Peyer's patch (tissue), 4 donors: ENCODE data around the gene EPHB1. TPM values are rescaled to one million over a fixed set of nuclear protein-coding genes. Genes with fewer than 3 reads are reported as not detected.

ENCODE experiments used
- DNase-seq, 3 donors: peaks; one replicate each; pipeline ENCODE4 v3.0.0-alpha.2; 2017 to 2019
- H3K27ac ChIP-seq, 4 donors: fragments of 200-600 bp; sonication (generic); one replicate each; pipeline ENCODE4 v1.5.1; 2016 to 2019
- H3K27me3 ChIP-seq, 2 donors: fragments of 200-600 bp; sonication (generic); one replicate each; pipeline ENCODE4 v1.5.1; 2019
- H3K36me3 ChIP-seq, 3 donors: fragments of 200-600 bp; sonication (generic); one replicate each; pipeline ENCODE4 v1.5.1; 2016 to 2019
- H3K4me1 ChIP-seq, 4 donors: fragments of 200-600 bp; sonication (generic); one replicate each; pipeline ENCODE4 v1.5.1; 2016 to 2019
- H3K4me3 ChIP-seq, 4 donors: fragments of 200-600 bp; sonication (generic); 1 replicate in 3 of 4; 2 replicates in 1 of 4; pipeline ENCODE4 v1.5.1; 2016 to 2019; ENCODE audit warnings: mild to moderate bottlenecking in 1 of 4
- H3K9me3 ChIP-seq, 4 donors: fragments of 200-600 bp; sonication (generic); one replicate each; pipeline ENCODE4 v1.5.1; 2016 to 2019; ENCODE audit warnings: mild to moderate bottlenecking in 1 of 4
- CTCF ChIP-seq, 6 experiments: fragments of 450-650 bp in 4 of 6; fragments of 200-600 bp in 2 of 6; sonication (generic) in 1 of 6; IDR thresholded peaks; one replicate each; pipeline ENCODE4 v1.5.1; 2017 to 2019; ENCODE audit warnings: antibody characterized with exemption in 6 of 6, mild to moderate bottlenecking in 3 of 6, moderate library complexity in 1 of 6
- POLR2A ChIP-seq, 2 donors: fragments of 450-650 bp; IDR thresholded peaks; one replicate each; pipeline ENCODE4 v1.5.1; 2017; ENCODE audit warnings: antibody characterized with exemption in 2 of 2, mild to moderate bottlenecking in 2 of 2, moderate library complexity in 2 of 2
- total RNA-seq, 4 donors: library from RNA; depleted of rRNA; stranded (reverse); fragments of >200 nt; gene quantifications; one replicate each; pipeline ENCODE4 v1.1.0, GENCODE V29; 2016

EPHB1 gene
- total RNA-seq, 4 donors from 2014 or later: 0.18 to 3.2 (median 0.68) TPM

DNA sequence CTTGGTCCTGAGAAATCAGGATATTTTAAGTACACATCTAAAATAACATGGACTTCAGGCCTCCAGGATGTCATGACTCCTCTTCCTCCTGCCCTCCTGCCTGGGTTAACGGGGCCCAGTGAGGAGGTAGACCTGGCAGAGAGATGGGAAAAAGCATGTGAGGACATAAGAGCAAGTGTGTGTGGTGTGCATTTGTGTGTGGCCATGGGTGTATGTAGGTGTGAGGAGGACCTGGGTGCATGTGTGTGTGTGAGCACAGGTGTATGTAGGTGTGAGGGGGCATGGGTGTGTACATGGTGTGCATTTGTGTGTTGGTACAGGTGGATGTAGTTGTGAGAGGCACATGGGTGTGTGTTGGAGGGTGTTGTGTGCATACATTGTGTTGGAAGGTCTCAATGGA, 105.4 kb downstream of the EPHB1 start:
- DNase-seq: no peak
- no peaks in the 10 kb centered on the region for H3K9me3 ChIP-seq
- no peak overlapping the region for H3K27ac ChIP-seq

DNA sequence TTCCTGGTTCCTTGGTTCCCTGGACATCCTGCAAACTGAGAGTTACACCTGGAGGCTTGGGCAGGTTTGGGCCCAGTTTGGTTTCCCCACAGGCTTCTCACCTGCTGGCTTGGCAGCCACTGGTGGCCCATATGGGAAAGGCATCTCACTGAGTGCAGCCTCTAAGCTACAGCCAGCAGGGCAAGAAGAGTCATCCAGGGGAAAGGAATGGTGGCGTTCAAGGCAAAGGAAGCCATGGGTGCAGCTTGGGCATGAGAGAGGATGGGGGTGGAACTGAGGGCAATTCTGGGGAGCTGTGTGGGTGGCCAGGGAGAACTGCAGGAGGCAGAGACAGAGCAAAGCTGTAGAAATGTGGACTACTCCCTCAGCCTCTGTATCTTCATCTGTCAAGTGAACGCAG, 106.4 kb downstream of the EPHB1 start:
- Histone ChIP-seq H3K4me1 (no peaks in the 10 kb centered on the region), H3K9me3 (no peaks in the 10 kb centered on the region), H3K27me3 (no peaks in the 10 kb centered on the region), H3K4me3 (no peak overlapping the region), H3K36me3 (no peaks in the 10 kb centered on the region), H3K27ac (no peak overlapping the region)
- no peak for DNase-seq
- no peak for TF ChIP-seq POLR2A (IDR thresholded peaks at IDR 0.05)
- TF ChIP-seq CTCF (IDR thresholded peaks at IDR 0.05): no peak

More for the DNA sequence above, 105.4 kb downstream of the EPHB1 start:
- Histone ChIP-seq H3K4me1 (no peaks in the 10 kb centered on the region), H3K27me3 (no peaks in the 10 kb centered on the region), H3K4me3 (no peak overlapping the region), H3K36me3 (no peaks in the 10 kb centered on the region)
- TF ChIP-seq CTCF (IDR thresholded peaks at IDR 0.05) (no peak), POLR2A (IDR thresholded peaks at IDR 0.05) (no peak)

DNA sequence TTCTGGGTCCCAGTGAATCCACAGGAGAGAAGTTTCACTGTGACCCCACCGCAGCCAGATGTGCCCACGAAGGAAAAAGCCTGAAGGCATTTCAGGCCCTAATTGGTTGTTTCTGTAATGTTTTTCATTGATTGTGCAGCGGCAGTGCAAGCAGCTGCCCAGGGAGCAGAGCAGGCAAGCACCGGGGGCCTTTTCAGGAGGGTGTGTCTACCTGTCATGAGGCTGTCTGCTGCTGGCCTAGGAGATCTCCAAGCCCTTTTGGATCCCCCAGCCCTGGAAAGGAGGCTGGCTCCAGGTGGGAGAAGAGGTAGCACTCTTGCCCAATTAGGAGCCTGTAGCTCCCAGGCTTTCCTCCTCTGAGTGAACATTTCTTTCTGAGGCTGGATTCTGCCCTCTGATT, 108.8 kb downstream of the EPHB1 start:
- Histone ChIP-seq H3K27me3 (no peaks in the 10 kb centered on the region), H3K4me3 (no peak overlapping the region), H3K36me3 (no peaks in the 10 kb centered on the region), H3K27ac (no peak overlapping the region), H3K9me3 (no peaks in the 10 kb centered on the region), H3K4me1 (no peaks in the 10 kb centered on the region)
- DNase-seq: no peak
- no peak for TF ChIP-seq POLR2A (IDR thresholded peaks at IDR 0.05)
- TF ChIP-seq CTCF (IDR thresholded peaks at IDR 0.05): no peak

DNA sequence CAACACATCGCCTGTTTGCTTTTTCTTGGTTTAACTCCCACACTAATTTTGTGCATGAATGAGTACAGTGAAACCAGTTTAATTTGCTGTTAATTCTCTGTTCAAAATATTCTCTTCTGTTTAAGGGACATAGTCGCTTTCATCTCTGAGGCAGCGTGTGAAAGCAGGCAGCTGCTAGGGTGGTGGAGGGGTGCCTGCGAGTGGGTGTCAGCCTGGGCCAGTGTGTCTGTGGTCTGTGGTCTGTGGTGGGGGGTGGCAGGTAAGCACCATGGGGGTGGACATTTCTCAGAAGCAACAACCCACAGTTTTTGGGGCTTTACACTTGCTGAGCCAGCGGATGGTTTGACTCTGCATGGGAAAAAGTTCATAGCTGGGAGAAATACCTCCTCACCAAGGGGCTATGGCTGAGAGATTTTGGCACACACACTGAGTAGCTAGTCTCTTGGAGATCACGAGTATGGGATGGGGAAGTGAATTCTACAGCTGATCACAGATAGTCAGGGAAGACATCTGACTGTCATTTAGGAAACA, 109.2 kb downstream of the EPHB1 start:
- DNase-seq: no peak
- Histone ChIP-seq H3K9me3 (no peaks in the 10 kb centered on the region), H3K27me3 (no peaks in the 10 kb centered on the region), H3K27ac (no peak overlapping the region), H3K4me3 (no peak overlapping the region), H3K36me3 (no peaks in the 10 kb centered on the region), H3K4me1 (no peaks in the 10 kb centered on the region)
- TF ChIP-seq CTCF (IDR thresholded peaks at IDR 0.05): no peak
- no peak for TF ChIP-seq POLR2A (IDR thresholded peaks at IDR 0.05)

DNA sequence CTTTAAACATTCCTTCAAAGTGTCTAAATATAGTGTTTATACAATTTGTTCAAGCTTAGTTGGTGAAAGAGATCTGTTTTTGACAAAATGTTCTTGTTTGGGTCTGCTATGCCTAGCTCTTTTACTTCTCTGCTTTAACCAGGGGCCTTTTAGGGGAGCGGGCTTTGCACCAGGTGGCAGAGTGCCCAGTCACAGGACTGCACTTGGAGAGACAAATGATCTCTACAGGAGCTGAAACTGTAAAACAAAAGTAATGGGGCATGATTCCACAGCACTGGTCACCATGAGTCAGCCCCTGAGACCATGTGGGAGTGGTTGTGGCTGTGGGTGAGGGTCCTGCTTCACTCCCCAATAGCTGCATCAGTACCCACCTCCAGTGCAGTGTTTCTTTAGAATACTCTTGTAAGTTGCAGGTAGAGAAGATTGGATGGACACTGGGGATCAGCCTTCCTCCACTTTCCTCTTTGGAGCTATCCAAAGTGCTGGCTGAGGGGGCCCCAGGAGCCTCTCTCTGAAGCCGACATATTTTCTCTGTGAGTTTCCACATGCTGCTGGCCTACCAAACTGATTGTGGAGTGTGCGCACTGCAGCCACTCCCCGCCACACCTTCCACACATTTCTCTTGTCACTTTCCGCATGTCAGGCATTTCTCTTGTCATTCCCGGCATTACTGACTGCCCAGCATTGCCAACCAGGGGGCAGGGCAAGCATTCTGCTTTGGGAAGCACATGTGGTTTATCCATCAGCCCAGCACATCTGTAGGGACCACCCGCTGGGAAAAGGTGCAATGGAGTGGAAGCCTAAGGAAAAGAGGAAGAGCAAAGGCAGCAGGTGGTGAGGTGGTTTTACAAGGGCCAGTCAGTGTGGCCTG, 110.0 kb downstream of the EPHB1 start:
- DNase-seq: no peak
- no peak overlapping the region for H3K4me3 ChIP-seq
- no peaks in the 10 kb centered on the region for H3K36me3 ChIP-seq
- H3K4me1 ChIP-seq: no peaks in the 10 kb centered on the region
- TF ChIP-seq POLR2A (IDR thresholded peaks at IDR 0.05) (no peak), CTCF (IDR thresholded peaks at IDR 0.05) (no peak)
- no peak overlapping the region for H3K27ac ChIP-seq
- H3K9me3 ChIP-seq: no peaks in the 10 kb centered on the region
- no peaks in the 10 kb centered on the region for H3K27me3 ChIP-seq
